WI38 (cell line): ENCODE results near the gene BANP.

Experiments
- H3K4me3 ChIP-seq: 2 replicates; pipeline ENCODE4 v1.5.1; 2011; ENCODE audit warnings: low read depth, mild to moderate bottlenecking, control low read depth, low read length
- TF ChIP-seq, protein P1 (sequence below): IDR thresholded peaks from 2 replicates; pipeline ENCODE4 v1.5.1; 2012; ENCODE audit warnings: low read depth, mild to moderate bottlenecking, control low read depth, low read length

BANP gene

GRCh38 chr16:87924041-87924810, 27.0 kb upstream of the BANP start:
- TF ChIP-seq, protein P1, sequence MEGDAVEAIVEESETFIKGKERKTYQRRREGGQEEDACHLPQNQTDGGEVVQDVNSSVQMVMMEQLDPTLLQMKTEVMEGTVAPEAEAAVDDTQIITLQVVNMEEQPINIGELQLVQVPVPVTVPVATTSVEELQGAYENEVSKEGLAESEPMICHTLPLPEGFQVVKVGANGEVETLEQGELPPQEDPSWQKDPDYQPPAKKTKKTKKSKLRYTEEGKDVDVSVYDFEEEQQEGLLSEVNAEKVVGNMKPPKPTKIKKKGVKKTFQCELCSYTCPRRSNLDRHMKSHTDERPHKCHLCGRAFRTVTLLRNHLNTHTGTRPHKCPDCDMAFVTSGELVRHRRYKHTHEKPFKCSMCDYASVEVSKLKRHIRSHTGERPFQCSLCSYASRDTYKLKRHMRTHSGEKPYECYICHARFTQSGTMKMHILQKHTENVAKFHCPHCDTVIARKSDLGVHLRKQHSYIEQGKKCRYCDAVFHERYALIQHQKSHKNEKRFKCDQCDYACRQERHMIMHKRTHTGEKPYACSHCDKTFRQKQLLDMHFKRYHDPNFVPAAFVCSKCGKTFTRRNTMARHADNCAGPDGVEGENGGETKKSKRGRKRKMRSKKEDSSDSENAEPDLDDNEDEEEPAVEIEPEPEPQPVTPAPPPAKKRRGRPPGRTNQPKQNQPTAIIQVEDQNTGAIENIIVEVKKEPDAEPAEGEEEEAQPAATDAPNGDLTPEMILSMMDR, result no peak

GRCh38 chr16:87924811-87925670, 26.2 kb upstream of the BANP start:
- H3K4me3 ChIP-seq, result no peak overlapping the region

More at GRCh38 chr16:87924041-87924810, 27.0 kb upstream of the BANP start:
- H3K4me3 ChIP-seq, result no peak overlapping the region

DNA sequence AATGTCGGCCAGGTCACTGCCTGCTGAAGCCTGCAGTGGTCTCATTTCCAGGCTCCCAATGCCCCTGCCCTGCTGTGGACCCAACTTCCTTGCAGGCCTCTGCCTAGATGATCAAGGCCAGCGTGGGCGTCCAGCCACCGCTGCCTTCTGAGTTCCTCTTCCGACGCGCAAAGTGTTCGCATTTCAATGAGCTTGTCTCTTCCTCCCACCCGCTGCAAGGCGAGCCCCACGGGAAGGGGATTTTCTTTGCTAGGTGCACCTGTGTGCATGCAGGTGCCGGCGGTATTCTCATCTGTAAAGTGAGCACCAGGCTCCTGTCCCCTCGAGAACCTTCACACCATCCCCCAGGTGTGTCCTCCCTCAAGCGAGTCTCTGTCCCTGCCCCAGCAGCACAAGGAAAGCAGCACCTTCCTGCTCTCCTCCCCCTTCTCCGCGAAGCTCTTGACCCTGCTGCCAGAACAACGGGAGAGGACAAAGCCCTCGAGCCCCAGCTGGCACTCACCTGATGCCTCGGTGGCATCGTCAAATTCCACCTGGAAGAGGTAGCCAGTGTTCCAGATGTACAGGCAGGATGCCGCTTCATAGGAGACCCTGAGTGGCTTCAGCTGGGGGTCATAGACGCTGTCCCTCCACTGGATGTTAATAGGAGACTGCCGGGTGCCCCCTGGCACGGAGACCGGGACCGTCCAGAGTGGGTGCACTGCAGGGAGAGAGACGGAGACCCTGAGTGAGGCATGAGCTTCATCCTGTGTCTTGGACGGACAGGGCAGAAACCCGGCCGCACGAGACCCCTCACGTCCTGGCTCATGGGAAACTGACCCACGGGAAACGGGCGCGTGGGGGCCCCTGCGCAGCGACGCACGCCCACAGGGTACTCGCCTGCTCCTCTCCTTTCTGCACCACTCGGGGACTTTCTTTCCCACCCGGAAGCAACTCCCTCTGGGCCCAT, 24.7 kb upstream of the BANP start:
- no peak overlapping the region for H3K4me3 ChIP-seq
- TF ChIP-seq, protein P1, result no peak

More at GRCh38 chr16:87924811-87925670, 26.2 kb upstream of the BANP start:
- TF ChIP-seq, protein P1, result no peak

DNA sequence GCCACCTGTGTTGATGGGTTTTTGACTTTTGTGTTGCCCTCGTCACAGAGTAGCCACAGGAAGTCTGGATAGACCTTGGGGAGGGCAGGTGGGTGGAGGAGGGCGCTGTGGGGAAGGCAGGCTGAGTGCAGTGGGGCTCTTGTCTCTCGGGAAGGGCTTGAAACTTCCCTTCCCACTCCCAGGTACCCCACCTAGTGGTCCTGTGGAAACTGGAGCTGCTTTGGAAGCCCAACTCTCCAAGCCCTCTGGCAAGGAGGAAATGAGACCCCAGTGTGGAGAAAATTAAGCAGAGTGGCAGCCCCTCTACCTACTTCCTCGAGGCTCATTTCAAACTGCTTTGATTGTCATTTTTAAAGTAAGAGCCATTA, 24.1 kb upstream of the BANP start:
- TF ChIP-seq, protein P1, result no peak
- H3K4me3 ChIP-seq, result no peak overlapping the region

- TF ChIP-seq, protein P1, result no peak
- H3K4me3 ChIP-seq, result no peak overlapping the region
These were observed 21.2 kb upstream of the BANP start for GRCh38 chr16:87929986-87930385.

DNA sequence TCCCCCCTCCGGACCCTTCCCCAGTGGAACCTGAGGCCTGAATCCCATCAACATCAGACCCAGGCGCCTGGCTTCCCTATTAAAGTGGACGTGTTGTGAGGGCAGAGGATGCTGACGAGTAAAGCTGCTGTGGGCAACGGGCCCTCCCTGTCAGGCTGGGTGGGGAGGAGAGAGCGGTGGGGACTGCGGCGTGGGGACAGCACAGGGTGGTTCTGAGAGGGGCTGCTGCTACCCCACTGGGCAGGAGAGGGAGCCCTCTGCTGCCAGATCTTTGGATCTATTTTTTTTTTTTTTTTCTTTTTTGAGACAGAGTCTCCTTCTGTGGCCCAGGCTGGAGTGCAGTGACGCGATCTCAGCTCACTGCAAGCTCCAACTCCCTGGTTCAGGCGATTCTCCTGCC, 20.8 kb upstream of the BANP start:
- no peak overlapping the region for H3K4me3 ChIP-seq
- TF ChIP-seq, protein P1, result 0 out of 2 replicates have a peak, but pooled peaks have one; percentile 15
